K562 (cell line): ENCODE measurements around the gene LRRK1. TPM values are rescaled to one million over a fixed set of nuclear protein-coding genes. Genes with fewer than 3 reads are reported as not detected.

Source experiments
- ATAC-seq: fragments of 200-7000 bp; cut with Tn5 transposase; 3 replicates; pipeline ENCODE4 v1.9.1; 2020; ENCODE audit warnings: moderate library complexity
- BruUV-seq: library from RNA; stranded (reverse); fragments of 400-500 nt; replicated peaks from 2 replicates; lab custom pipeline; 2021; lab: Mats Ljungman, UMichigan
- CTCF ChIA-PET: fragments of 300-600 bp; formaldehyde crosslinking; extraction: SDS; loops from one replicate; lab custom pipeline; 2021; ENCODE audit warnings: low intra/inter-chr PET ratio; lab: Yijun Ruan, JAX
- POLR2A ChIA-PET: fragments of 300-600, 350-650 bp; sonication (Branson Sonifier 250); formaldehyde crosslinking; extraction: SDS; loops from one replicate; lab custom pipeline; 2021; ENCODE audit warnings: antibody characterized with exemption, inconsistent platforms; lab: Yijun Ruan, JAX
- DNase-seq, 4 experiments: peaks; one replicate each; pipeline versions ENCODE4 v3.0.0 to v3.0.0-alpha.2; 2011 to 2018; ENCODE audit warnings: low spot score in 3 of 4, mixed read lengths in 3 of 4; ENCODE audit errors: extremely low read depth in 1 of 4
- FAIRE-seq: peaks from 2 replicates; lab custom pipeline; 2011; peaks lifted over from hg19 to GRCh38; lab: Jason Lieb, UNC
- H2AFZ ChIP-seq: 2 replicates; pipeline ENCODE4 v1.6.0; 2011; ENCODE audit warnings: low read depth, low read length, control low read depth, inconsistent platforms
- H3K27ac ChIP-seq: fragments of 200-600 bp; 3 replicates; pipeline ENCODE4 v1.8.0; 2011; ENCODE audit warnings: low read depth, mild to moderate bottlenecking, control low read depth, inconsistent platforms, low read length, moderate library complexity, mixed read lengths; ENCODE audit errors: extremely low read depth
- H3K27me3 ChIP-seq, 2 experiments: fragments of 300-600 bp in 1 of 2; 2 replicates in 1 of 2; 3 replicates in 1 of 2; pipeline versions ENCODE4 v1.6.0 to v1.8.0; 2011; ENCODE audit warnings: inconsistent platforms in 2 of 2, low read length in 2 of 2, mild to moderate bottlenecking in 1 of 2, mixed read lengths in 1 of 2, moderate library complexity in 1 of 2; ENCODE audit not compliant: control insufficient read depth in 2 of 2, insufficient read depth in 2 of 2
- H3K36me3 ChIP-seq: fragments of 300-600 bp; 3 replicates; pipeline ENCODE4 v1.8.0; 2011; ENCODE audit warnings: mild to moderate bottlenecking, low read length, inconsistent platforms; ENCODE audit not compliant: control insufficient read depth, insufficient read depth
- H3K4me1 ChIP-seq, 2 experiments: fragments of 200-600 bp in 1 of 2; replicated peaks in 1 of 2; 2 replicates in 1 of 2; 3 replicates in 1 of 2; pipeline versions ENCODE4 v1.5.1 to v1.8.0; 2011; ENCODE audit warnings: inconsistent platforms in 2 of 2, low read length in 2 of 2, mild to moderate bottlenecking in 1 of 2, mixed read lengths in 1 of 2, moderate library complexity in 1 of 2; ENCODE audit not compliant: control insufficient read depth in 2 of 2, insufficient read depth in 2 of 2
- H3K4me2 ChIP-seq: 2 replicates; pipeline ENCODE4 v1.6.1; 2011; ENCODE audit warnings: low read length, control low read depth, inconsistent platforms, mixed read lengths; ENCODE audit not compliant: insufficient read depth
- H3K4me3 ChIP-seq: fragments of 200-600 bp; sonication (generic), shearing (Covaris generic); 2 replicates; pipeline ENCODE4 v1.5.1; 2016; ENCODE audit warnings: control low read depth, inconsistent platforms
- H3K79me2 ChIP-seq: fragments of 200-600 bp; 3 replicates; pipeline ENCODE4 v1.8.0; 2011; ENCODE audit warnings: low read length, inconsistent platforms; ENCODE audit not compliant: control insufficient read depth, insufficient read depth
- H3K9ac ChIP-seq, 2 experiments: 2 replicates each; pipeline versions ENCODE4 v1.6.0 to v1.6.1; 2011; ENCODE audit warnings: low read depth in 2 of 2, low read length in 2 of 2, control low read depth in 1 of 2, inconsistent platforms in 1 of 2, mild to moderate bottlenecking in 1 of 2, mixed read lengths in 1 of 2; ENCODE audit not compliant: insufficient read depth in 1 of 2
- H3K9me1 ChIP-seq: one replicate; pipeline ENCODE4 v1.6.0; 2011; ENCODE audit warnings: inconsistent platforms, mild to moderate bottlenecking, low read length, moderate library complexity; ENCODE audit not compliant: control insufficient read depth, insufficient read depth
- H3K9me3 ChIP-seq: replicated peaks from 2 replicates; pipeline ENCODE4 v1.5.1; 2011; ENCODE audit warnings: low read depth, low read length, inconsistent platforms; ENCODE audit not compliant: control insufficient read depth, insufficient read depth
- H4K20me1 ChIP-seq: replicated peaks from 2 replicates; pipeline ENCODE4 v1.6.1; 2011; ENCODE audit warnings: low read length, inconsistent platforms, mixed read lengths; ENCODE audit not compliant: control insufficient read depth, insufficient read depth
- ATF2 ChIP-seq: sonication (generic); formaldehyde crosslinking; IDR thresholded peaks from 2 replicates; pipeline ENCODE4 v1.8.1; 2022; ENCODE audit warnings: missing genetic modification reagents
- CREM ChIP-seq: IDR thresholded peaks from 2 replicates; pipeline ENCODE4 v1.6.1; 2014; ENCODE audit warnings: antibody characterized with exemption, low read depth
- LCOR ChIP-seq: sonication (generic); formaldehyde crosslinking; IDR thresholded peaks from 2 replicates; pipeline ENCODE4 v1.8.0; 2022; ENCODE audit warnings: mild to moderate bottlenecking, missing genetic modification reagents
- LEF1 ChIP-seq: fragments of 450-650 bp; IDR thresholded peaks from 2 replicates; pipeline ENCODE4 v1.6.1; 2016; ENCODE audit warnings: mild to moderate bottlenecking
- POLR2A ChIP-seq: fragments of 450-650 bp; conservative IDR thresholded peaks from 2 replicates; pipeline ENCODE4 v1.6.1; 2016
- RBM34 ChIP-seq: fragments of 200-400 bp; formaldehyde crosslinking; IDR thresholded peaks from 2 replicates; pipeline ENCODE4 v1.6.1; 2018; ENCODE audit warnings: low read length, borderline replicate concordance; ENCODE audit not compliant: insufficient read depth
- TFAM ChIP-seq: fragments of 250-450 bp; sonication (Bioruptor Pico); conservative IDR thresholded peaks from 2 replicates; pipeline ENCODE4 v1.5.0; 2021; ENCODE audit warnings: mild to moderate bottlenecking, moderate library complexity
- WGBS: fragments of 100-300 bp; shearing (Covaris generic); methylation state at CpG from one replicate; pipeline ENCODE4 v1.1.6; 2016; ENCODE audit warnings: low coverage, mixed read lengths; ENCODE audit not compliant: insufficient coverage; ENCODE audit errors: missing lambda C conversion rate; 5-methylcytosine and 5-hydroxymethylcytosine counted together
- in situ Hi-C: fragments of 300-500 bp; cut with MboI; formaldehyde crosslinking; loops from 4 replicates; pipeline ENCODE4 v1.15.0; 2018; ENCODE audit warnings: inconsistent platforms, mixed read lengths
- intact Hi-C: fragments of 100-400 bp; cut with micrococcal nuclease; formaldehyde crosslinking; loops from 2 replicates; pipeline ENCODE4 v1.14.2; 2022
- polyA plus RNA-seq, 8 experiments: library from polyadenylated mRNA; depleted of rRNA in 4 of 8; stranded (reverse) in 5 of 8; unstranded in 3 of 8; fragments of >200 nt; fragmentation: Nextera tagmentation in 2 of 8; fragmentation: Illumina TruSeq in 1 of 8; extraction: Ambion mirVana in 2 of 8; extraction: Trizol in 1 of 8; gene quantifications; 2 replicates each; pipeline versions ENCODE4 v1.2.1 to v1.2.3, GENCODE V29; 2011 to 2014; ENCODE audit warnings: inconsistent platforms in 1 of 8, missing spikeins in 1 of 8
- total RNA-seq, 7 experiments: library from RNA; depleted of rRNA in 6 of 7; stranded (reverse); fragments of >200 nt in 6 of 7; fragmentation: Illumina TruSeq in 2 of 7; extraction: Trizol in 2 of 7; gene quantifications; 2 replicates each; pipeline versions ENCODE4 v1.2.1 to v1.2.3, GENCODE V29; 2011 to 2021; ENCODE audit warnings: low replicate concordance in 1 of 7

Gene LRRK1
- total and polyA plus RNA-seq, 9 of the 15 experiments (the other 6 are each of a cell fraction or from before 2014, with no cell fraction given) = 0.01 to 1.5 (median 0.11) TPM

- WGBS = 14% methylated on average over 1 of the region's 1 CpG
- no peak overlapping the region for H2AFZ ChIP-seq
- no peak for DNase-seq
- FAIRE-seq = no peak
- ATAC-seq = no peak
- in situ Hi-C loops (loop anchor here (5.0 kb wide), 1 partner anchor 239 kb away; no protein-coding TSS in a partner anchor), intact Hi-C loops (loop anchor here (5.0 kb wide), 2 partner anchors 69 to 259 kb away; partner anchors contain the start of gene SELENOS)
- H3K9me1 ChIP-seq = no peaks in the 10 kb centered on the region
- no peaks in the 10 kb centered on the region for H4K20me1 ChIP-seq
- TF ChIP-seq RBM34 (no peak), CREM (no peak), ATF2 (CRISPR knock-in tag) (no peak), POLR2A (no peak), TFAM (no peak), LEF1 (no peak), LCOR (CRISPR knock-in tag) (no peak)
- ChIA-PET POLR2A (no interaction called here), CTCF (interaction anchor here (1.0 to 4.3 kb wide), 2 partner anchors 241 to 390 kb away, joined by 3 to 47 read pairs; no protein-coding TSS in a partner anchor)
- H3K9me3 ChIP-seq = no peaks in the 10 kb centered on the region
- no TSS peak for BruUV-seq
- H3K4me2 ChIP-seq = no peak overlapping the region
- H3K9ac ChIP-seq = no peak overlapping the region
- peaks cover 0 to 7% of the 10 kb centered on the region in 2 experiments; a peak in 3 of 5 replicates for H3K4me1 ChIP-seq
- H3K79me2 ChIP-seq = no peaks in the 10 kb centered on the region
- H3K27me3 ChIP-seq = peaks cover 19 to 47% of the 10 kb centered on the region in 2 experiments
- H3K27ac ChIP-seq = no peak overlapping the region
- H3K4me3 ChIP-seq = no peak overlapping the region
- no peaks in the 10 kb centered on the region for H3K36me3 ChIP-seq
Observed at GRCh38 chr15:101018016-101018415, 98.9 kb downstream of the LRRK1 start.
